ENCODE data around the gene C10orf71.

Gene C10orf71

GRCh38 chr10:49279015-49279880 is 19.7 kb upstream of the C10orf71 start:
- TF ChIP-seq GATA2 (IDR thresholded peaks at IDR 0.05; ENCODE audit: low read depth, low read length) (no peak), GATA3 (IDR thresholded peaks at IDR 0.05; ENCODE audit: low read depth, low read length) (no peak)

- TF ChIP-seq GATA3 (IDR thresholded peaks at IDR 0.05; ENCODE audit: low read depth, low read length): no peak
- TF ChIP-seq GATA2 (IDR thresholded peaks at IDR 0.05; ENCODE audit: low read depth, low read length): no peak
Observed at GRCh38 chr10:49280001-49280408, 19.0 kb upstream of the C10orf71 start.

DNA sequence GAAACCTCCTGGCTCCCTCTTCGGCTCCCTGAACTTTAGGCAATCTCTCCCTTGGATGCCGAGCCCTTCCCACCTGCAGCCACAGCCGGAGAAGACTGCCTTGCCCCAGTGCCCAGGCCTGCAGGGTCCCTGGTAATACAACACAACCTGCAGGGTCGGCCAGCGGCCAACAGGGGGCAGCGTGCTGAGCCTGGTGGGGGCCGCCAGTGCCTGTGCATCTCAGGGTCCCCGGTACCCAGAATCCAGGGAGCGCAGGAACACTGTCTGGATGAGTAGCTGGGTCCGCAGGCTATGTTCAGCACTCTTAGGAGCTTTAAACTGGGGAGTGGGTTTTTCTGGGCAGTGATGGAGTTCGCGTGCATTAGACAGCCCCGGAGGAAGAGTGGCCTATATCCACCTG is 17.5 kb upstream of the C10orf71 start:
- TF ChIP-seq GATA3 (IDR thresholded peaks at IDR 0.05; ENCODE audit: low read depth, low read length) (no peak), GATA2 (IDR thresholded peaks at IDR 0.05; ENCODE audit: low read depth, low read length) (no peak)

DNA sequence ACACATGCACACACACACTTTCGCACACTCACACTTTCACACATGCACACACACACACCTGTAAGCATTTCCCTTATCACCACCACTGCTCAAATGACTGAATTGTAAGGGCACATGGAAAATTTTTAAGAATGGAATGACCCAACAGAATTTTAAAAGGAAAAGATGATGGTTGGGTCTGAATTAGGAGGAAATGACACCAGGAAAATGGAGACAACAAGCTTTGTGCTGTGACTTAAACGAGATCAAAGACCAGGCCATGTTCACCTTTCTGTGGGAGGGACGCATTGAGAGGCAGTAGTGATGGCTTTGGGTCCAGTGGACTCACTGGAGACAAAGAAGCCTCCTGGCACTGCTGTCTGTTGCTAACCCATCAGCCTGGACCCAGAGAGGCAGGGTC is 16.7 kb upstream of the C10orf71 start:
- TF ChIP-seq GATA2 (IDR thresholded peaks at IDR 0.05; ENCODE audit: low read depth, low read length) (no peak), GATA3 (IDR thresholded peaks at IDR 0.05; ENCODE audit: low read depth, low read length) (no peak)

DNA sequence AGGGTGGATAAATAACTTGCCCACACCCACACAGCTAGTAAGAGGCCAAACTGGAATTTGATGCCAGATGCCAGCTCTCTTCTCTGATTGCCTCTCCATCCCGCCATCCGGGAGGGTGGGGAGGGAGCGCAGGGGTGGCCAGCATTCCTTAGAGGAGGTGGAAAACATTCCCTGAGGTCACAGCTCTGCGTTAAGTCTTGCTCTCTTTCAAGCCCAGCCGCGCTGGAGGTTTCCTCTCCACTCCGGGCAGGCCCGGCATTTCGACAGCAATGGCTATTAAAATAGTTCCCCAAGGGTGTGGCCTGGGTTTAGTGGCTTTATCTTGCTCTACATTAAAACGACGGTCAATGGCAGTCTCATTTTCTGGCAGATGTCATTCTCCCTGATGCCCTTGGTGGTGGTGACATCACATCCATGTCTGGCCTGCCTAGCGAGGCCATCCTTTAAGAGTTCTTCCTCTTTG is 16.1 kb upstream of the C10orf71 start:
- TF ChIP-seq GATA2 (IDR thresholded peaks at IDR 0.05; ENCODE audit: low read depth, low read length): no peak
- TF ChIP-seq GATA3 (IDR thresholded peaks at IDR 0.05; ENCODE audit: low read depth, low read length): no peak

GRCh38 chr10:49283491-49283890 is 15.5 kb upstream of the C10orf71 start:
- no peak for TF ChIP-seq GATA2 (IDR thresholded peaks at IDR 0.05; ENCODE audit: low read depth, low read length)
- no peak for TF ChIP-seq GATA3 (IDR thresholded peaks at IDR 0.05; ENCODE audit: low read depth, low read length)

DNA sequence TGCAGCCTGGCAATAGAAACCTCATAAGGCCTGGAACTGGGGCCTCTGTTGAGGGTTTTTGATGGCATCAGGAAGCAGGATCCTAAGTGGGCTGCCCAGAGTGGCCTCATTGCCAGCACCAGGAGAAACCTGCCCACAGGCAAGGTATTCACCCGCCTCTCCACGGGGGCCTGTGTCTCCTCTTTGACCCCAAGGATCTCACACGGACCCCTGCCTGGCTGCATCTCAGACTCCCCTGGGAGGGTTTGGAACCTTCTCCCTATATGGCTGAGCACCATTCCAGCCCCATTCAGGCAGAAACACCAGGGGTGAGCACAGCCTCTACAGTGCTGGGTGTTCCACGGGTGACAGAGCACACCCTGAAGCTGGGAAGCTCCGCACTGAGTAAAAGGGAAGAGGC is 14.6 kb upstream of the C10orf71 start:
- TF ChIP-seq GATA2 (IDR thresholded peaks at IDR 0.05; ENCODE audit: low read depth, low read length) (no peak), GATA3 (IDR thresholded peaks at IDR 0.05; ENCODE audit: low read depth, low read length) (no peak)

DNA sequence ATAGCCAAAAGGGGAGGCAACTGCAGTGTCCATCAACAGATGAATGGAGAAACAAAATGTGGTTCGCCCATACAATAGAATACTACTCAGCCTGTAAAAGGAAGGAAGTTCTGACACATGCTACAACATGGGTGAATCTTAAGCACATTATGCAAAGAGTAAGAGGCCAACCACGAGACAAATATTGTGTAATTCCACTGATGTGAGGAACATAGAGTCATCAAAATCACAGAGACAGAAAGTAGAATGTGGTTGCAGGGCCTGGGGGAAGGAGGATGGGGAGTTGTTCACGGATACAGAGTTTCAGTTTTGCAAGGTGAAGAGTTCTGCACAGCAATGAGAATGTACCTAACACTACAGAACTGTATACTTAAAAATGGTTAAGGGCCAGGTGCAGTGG is 13.7 kb upstream of the C10orf71 start:
- no peak for TF ChIP-seq GATA2 (IDR thresholded peaks at IDR 0.05; ENCODE audit: low read depth, low read length)
- TF ChIP-seq GATA3 (IDR thresholded peaks at IDR 0.05; ENCODE audit: low read depth, low read length): no peak

GRCh38 chr10:49286686-49287085 is 12.3 kb upstream of the C10orf71 start:
- TF ChIP-seq GATA3 (IDR thresholded peaks at IDR 0.05; ENCODE audit: low read depth, low read length) (no peak), GATA2 (IDR thresholded peaks at IDR 0.05; ENCODE audit: low read depth, low read length) (no peak)

DNA sequence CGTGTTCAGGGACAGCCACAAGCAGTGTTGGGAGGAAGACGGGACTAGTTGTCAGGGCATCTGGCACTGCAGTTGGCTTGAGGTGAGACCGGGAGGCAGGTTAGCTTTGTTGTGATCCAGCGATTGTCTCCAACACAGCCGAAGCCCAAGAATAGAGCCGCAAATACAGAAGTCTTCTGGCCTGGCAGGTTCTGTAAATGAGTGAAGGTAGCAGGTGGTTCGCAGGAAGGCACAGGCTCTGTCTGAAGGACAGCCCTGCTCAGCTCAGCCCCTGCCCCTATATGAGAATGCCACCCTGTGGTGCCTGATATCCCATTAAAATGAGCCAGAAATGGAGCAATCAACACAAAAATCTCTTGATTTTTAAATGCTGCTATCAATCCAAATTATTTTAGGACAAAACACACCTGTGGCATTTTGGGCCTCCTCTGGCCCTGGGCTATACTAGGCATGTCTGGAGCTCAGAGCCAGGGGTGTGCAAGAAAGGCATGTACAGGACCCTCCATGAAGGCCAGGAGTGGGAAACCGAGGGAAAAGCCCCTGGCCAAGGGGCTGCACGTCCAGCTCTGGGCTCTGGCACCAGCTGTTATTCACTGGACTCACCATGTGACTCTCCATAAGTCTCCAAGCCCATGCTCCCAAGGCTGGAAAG is 11.2 kb upstream of the C10orf71 start:
- TF ChIP-seq GATA2 (IDR thresholded peaks at IDR 0.05; ENCODE audit: low read depth, low read length) (no peak), GATA3 (IDR thresholded peaks at IDR 0.05; ENCODE audit: low read depth, low read length) (no peak)

GRCh38 chr10:49288341-49289065 is 10.5 kb upstream of the C10orf71 start:
- no peak for TF ChIP-seq GATA2 (IDR thresholded peaks at IDR 0.05; ENCODE audit: low read depth, low read length)
- TF ChIP-seq GATA3 (IDR thresholded peaks at IDR 0.05; ENCODE audit: low read depth, low read length): no peak

GRCh38 chr10:49289480-49289879 is 9.5 kb upstream of the C10orf71 start:
- TF ChIP-seq GATA3 (IDR thresholded peaks at IDR 0.05; ENCODE audit: low read depth, low read length) (no peak), GATA2 (IDR thresholded peaks at IDR 0.05; ENCODE audit: low read depth, low read length) (no peak)

DNA sequence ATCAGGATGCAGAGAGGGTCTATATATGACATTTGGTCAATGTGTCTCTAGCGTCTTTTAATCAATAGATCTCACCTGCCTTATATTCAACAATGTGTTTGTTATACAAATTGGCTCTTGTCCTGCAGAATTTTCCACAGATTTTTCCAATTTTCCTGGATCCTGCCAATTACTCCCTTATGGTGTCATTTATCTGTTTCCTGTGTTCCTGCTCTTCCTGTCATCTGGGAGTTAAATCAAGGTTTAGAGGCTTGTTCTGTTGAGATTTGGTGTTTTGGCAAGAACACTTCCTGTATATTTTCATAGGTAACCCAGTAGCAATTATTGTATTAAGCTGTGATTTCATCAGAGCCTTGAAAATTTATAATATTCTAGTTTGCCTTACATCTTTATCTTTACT is 8.8 kb upstream of the C10orf71 start:
- no peak for TF ChIP-seq GATA2 (IDR thresholded peaks at IDR 0.05; ENCODE audit: low read depth, low read length)
- TF ChIP-seq GATA3 (IDR thresholded peaks at IDR 0.05; ENCODE audit: low read depth, low read length): no peak

- no peak for TF ChIP-seq GATA2 (IDR thresholded peaks at IDR 0.05; ENCODE audit: low read depth, low read length)
- no peak for TF ChIP-seq GATA3 (IDR thresholded peaks at IDR 0.05; ENCODE audit: low read depth, low read length)
Observed at GRCh38 chr10:49290607-49291006, 8.4 kb upstream of the C10orf71 start.

Data from SH-SY5Y (cell line).